OCI-LY1 (cell line): Measurements from ENCODE around the gene GSX1.

Source experiments
- H2AFZ ChIP-seq: fragments of 200-600 bp; sonication (generic), shearing (Covaris generic); 2 replicates; pipeline ENCODE4 v1.6.0; 2014; ENCODE audit warnings: antibody characterized with exemption, mild to moderate bottlenecking, low read length
- H3F3A ChIP-seq: fragments of 200-600 bp; sonication (generic), shearing (Covaris generic); 2 replicates; pipeline ENCODE4 v1.6.0; 2014; ENCODE audit warnings: mild to moderate bottlenecking, antibody characterized with exemption, low read length, moderate library complexity; ENCODE audit not compliant: insufficient read depth
- H3K27ac ChIP-seq: fragments of 200-600 bp; sonication (generic); 2 replicates; pipeline ENCODE4 v1.5.1; 2014; ENCODE audit warnings: low read length, mixed run types, mild to moderate bottlenecking, low read depth; ENCODE audit not compliant: poor library complexity, severe bottlenecking
- H3K27me3 ChIP-seq: fragments of 200-600 bp; sonication (generic); 2 replicates; pipeline ENCODE4 v1.6.0; 2014; ENCODE audit warnings: antibody characterized with exemption, mild to moderate bottlenecking, low read length, moderate library complexity; ENCODE audit not compliant: insufficient read depth
- H3K36me3 ChIP-seq: fragments of 200-600 bp; sonication (generic); 2 replicates; pipeline ENCODE4 v1.6.1; 2014; ENCODE audit warnings: mild to moderate bottlenecking, antibody characterized with exemption, low read length, moderate library complexity, mixed read lengths; ENCODE audit not compliant: insufficient read depth
- H3K4me1 ChIP-seq: fragments of 200-600 bp; sonication (generic); 2 replicates; pipeline ENCODE4 v1.5.1; 2014; ENCODE audit warnings: mild to moderate bottlenecking, low read length, moderate library complexity; ENCODE audit not compliant: insufficient read depth, severe bottlenecking
- H3K4me2 ChIP-seq: fragments of 200-600 bp; sonication (generic), shearing (Covaris generic); 2 replicates; pipeline ENCODE4 v1.6.1; 2014; ENCODE audit warnings: low read length
- H3K4me3 ChIP-seq: fragments of 200-600 bp; sonication (generic); 2 replicates; pipeline ENCODE4 v1.5.1; 2014; ENCODE audit warnings: low read length, low read depth, mild to moderate bottlenecking, mixed read lengths; ENCODE audit not compliant: poor library complexity, severe bottlenecking
- H3K79me2 ChIP-seq: fragments of 200-600 bp; shearing (Covaris generic); 2 replicates; pipeline ENCODE4 v1.6.1; 2016; ENCODE audit warnings: mixed run types, low read length, mixed read lengths; ENCODE audit not compliant: insufficient read depth
- H3K9ac ChIP-seq: fragments of 200-600 bp; sonication (generic), shearing (Covaris generic); 2 replicates; pipeline ENCODE4 v1.6.1; 2014; ENCODE audit warnings: mild to moderate bottlenecking, low read length, mixed read lengths
- H3K9me2 ChIP-seq: fragments of 200-600 bp; sonication (generic), shearing (Covaris generic); 2 replicates; pipeline ENCODE4 v1.6.1; 2014; ENCODE audit warnings: low read depth, mild to moderate bottlenecking, low read length, mixed read lengths
- H3K9me3 ChIP-seq: fragments of 200-600 bp; shearing (Covaris generic); 2 replicates; pipeline ENCODE4 v1.6.1; 2014; ENCODE audit warnings: low read length, mixed read lengths
- H4K20me1 ChIP-seq: fragments of 200-600 bp; sonication (generic), shearing (Covaris generic); 2 replicates; pipeline ENCODE4 v1.6.0; 2016; ENCODE audit warnings: mild to moderate bottlenecking, low read length; ENCODE audit not compliant: insufficient read depth
- CTCF ChIP-seq: fragments of 200-600 bp; sonication (generic), shearing (Covaris generic); IDR thresholded peaks from 2 replicates; pipeline ENCODE4 v1.5.1; 2017; ENCODE audit warnings: mild to moderate bottlenecking, antibody characterized with exemption, low read length, moderate library complexity, mixed read lengths
- EZH2 ChIP-seq: fragments of 200-600 bp; sonication (generic), shearing (Covaris generic); IDR thresholded peaks from 2 replicates; pipeline ENCODE4 v1.8.0; 2017; ENCODE audit warnings: borderline replicate concordance, mixed run types, mild to moderate bottlenecking, antibody characterized with exemption, low read length, moderate library complexity, mixed read lengths

The GSX1 gene

GRCh38 chr13:27826379-27827353 is 34.4 kb downstream of the GSX1 start:
- no peaks in the 10 kb centered on the region for H4K20me1 ChIP-seq
- peak overlapping the region; percentile 45; the same call in 1 of the 2 replicates for H3K4me2 ChIP-seq
- H3F3A ChIP-seq = no peaks in the 10 kb centered on the region
- no peaks in the 10 kb centered on the region for H3K9me2 ChIP-seq
- no peaks in the 10 kb centered on the region for H3K36me3 ChIP-seq
- H3K4me3 ChIP-seq = no peak overlapping the region
- no peaks in the 10 kb centered on the region for H3K79me2 ChIP-seq
- no peaks in the 10 kb centered on the region for H3K4me1 ChIP-seq
- H2AFZ ChIP-seq = no peak overlapping the region
- H3K9me3 ChIP-seq = no peaks in the 10 kb centered on the region
- no peak overlapping the region for H3K27ac ChIP-seq
- no peak overlapping the region for H3K9ac ChIP-seq
- TF ChIP-seq EZH2 (no peak), CTCF (peak; percentile 86)
- no peaks in the 10 kb centered on the region for H3K27me3 ChIP-seq

- H3K27me3 ChIP-seq = no peaks in the 10 kb centered on the region
- H4K20me1 ChIP-seq = no peaks in the 10 kb centered on the region
- no peaks in the 10 kb centered on the region for H3K36me3 ChIP-seq
- no peak overlapping the region for H3K27ac ChIP-seq
- TF ChIP-seq CTCF (no peak), EZH2 (no peak)
- H3K4me2 ChIP-seq = no peak overlapping the region
- H3K9me2 ChIP-seq = no peaks in the 10 kb centered on the region
- no peak overlapping the region for H2AFZ ChIP-seq
- no peaks in the 10 kb centered on the region for H3K79me2 ChIP-seq
- H3K4me3 ChIP-seq = no peak overlapping the region
- H3K9ac ChIP-seq = no peak overlapping the region
- no peaks in the 10 kb centered on the region for H3K4me1 ChIP-seq
- H3F3A ChIP-seq = no peaks in the 10 kb centered on the region
- no peaks in the 10 kb centered on the region for H3K9me3 ChIP-seq
These were observed 35.4 kb downstream of the GSX1 start for GRCh38 chr13:27827646-27828045.

- Histone ChIP-seq H4K20me1 (no peaks in the 10 kb centered on the region), H3F3A (no peaks in the 10 kb centered on the region), H3K4me3 (no peak overlapping the region), H3K9me3 (no peaks in the 10 kb centered on the region), H3K9me2 (no peaks in the 10 kb centered on the region), H3K9ac (no peak overlapping the region), H2AFZ (no peak overlapping the region), H3K79me2 (no peaks in the 10 kb centered on the region), H3K27ac (no peak overlapping the region), H3K4me1 (no peaks in the 10 kb centered on the region), H3K4me2 (no peak overlapping the region; the same call in 1 of the 2 replicates), H3K36me3 (no peaks in the 10 kb centered on the region), H3K27me3 (no peaks in the 10 kb centered on the region)
- TF ChIP-seq CTCF (peak; percentile 80), EZH2 (no peak)
These were observed 37.7 kb downstream of the GSX1 start for GRCh38 chr13:27830010-27830409.
